Neural cell (in vitro differentiated cells): ENCODE results near the gene SNRPE.

Source experiments
- CTCF ChIP-seq: fragments of 450-650 bp; IDR thresholded peaks from 2 replicates; pipeline ENCODE4 v1.5.1; 2014; ENCODE audit warnings: antibody characterized with exemption, mild to moderate bottlenecking, moderate library complexity; ENCODE audit not compliant: poor library complexity, severe bottlenecking
- EZH2 ChIP-seq: fragments of 200-600, 300-800 bp; shearing (Covaris generic), sonication (generic); IDR thresholded peaks from 2 replicates; pipeline ENCODE4 v1.6.1; 2014; ENCODE audit warnings: antibody characterized with exemption, low read length, borderline replicate concordance, mild to moderate bottlenecking; ENCODE audit not compliant: insufficient read depth, poor library complexity, severe bottlenecking
- RAD21 ChIP-seq: fragments of 450-650 bp; conservative IDR thresholded peaks from 2 replicates; pipeline ENCODE4 v1.6.1; 2014; ENCODE audit warnings: antibody characterized with exemption, mild to moderate bottlenecking, moderate library complexity

GRCh38 chr1:203826175-203826574 lies 35.2 kb upstream of the SNRPE start:
- TF ChIP-seq CTCF: no peak
- no peak for TF ChIP-seq EZH2
- no peak for TF ChIP-seq RAD21
